GM21576 (cell line): ENCODE results near the gene PAPPA.

Source experiments
- ATAC-seq: cut with Tn5 transposase; IDR thresholded peaks from one replicate; pipeline ENCODE4 v1.9.1; 2021; ENCODE audit warnings: mild to moderate bottlenecking, moderate library complexity; ENCODE audit not compliant: unreplicated experiment

Gene PAPPA

GRCh38 chr9:116270546-116270945 is 117.0 kb downstream of the PAPPA start:
- no peak for ATAC-seq

- no peak for ATAC-seq
Measured at GRCh38 chr9:116271340-116271739, 117.7 kb downstream of the PAPPA start.

GRCh38 chr9:116271991-116272390 is 118.4 kb downstream of the PAPPA start:
- ATAC-seq, result no peak

GRCh38 chr9:116274293-116274692 is 120.7 kb downstream of the PAPPA start:
- no peak for ATAC-seq

- ATAC-seq, result no peak
Measured at GRCh38 chr9:116275418-116276195, 122.0 kb downstream of the PAPPA start.

GRCh38 chr9:116276196-116276493 is 122.6 kb downstream of the PAPPA start:
- no peak for ATAC-seq

GRCh38 chr9:116276651-116277121 is 123.1 kb downstream of the PAPPA start:
- no peak for ATAC-seq

GRCh38 chr9:116278326-116278725 is 124.7 kb downstream of the PAPPA start:
- ATAC-seq, result no peak

GRCh38 chr9:116279230-116279629 is 125.6 kb downstream of the PAPPA start:
- no peak for ATAC-seq

- ATAC-seq, result no peak
Measured at GRCh38 chr9:116280529-116280928, 126.9 kb downstream of the PAPPA start.

- no peak for ATAC-seq
Measured at GRCh38 chr9:116282597-116282996, 129.0 kb downstream of the PAPPA start.

GRCh38 chr9:116284518-116284917 is 130.9 kb downstream of the PAPPA start:
- ATAC-seq, result no peak

- ATAC-seq, result no peak
Measured at GRCh38 chr9:116285320-116285719, 131.7 kb downstream of the PAPPA start.

GRCh38 chr9:116286297-116286696 is 132.7 kb downstream of the PAPPA start:
- ATAC-seq, result no peak

- ATAC-seq, result no peak
Measured at GRCh38 chr9:116287721-116288120, 134.1 kb downstream of the PAPPA start.

GRCh38 chr9:116288658-116289057 is 135.1 kb downstream of the PAPPA start:
- ATAC-seq, result no peak

GRCh38 chr9:116297346-116297745 is 143.8 kb downstream of the PAPPA start:
- ATAC-seq, result no peak

- no peak for ATAC-seq
Measured at GRCh38 chr9:116298249-116298648, 144.7 kb downstream of the PAPPA start.

- no peak for ATAC-seq
Measured at GRCh38 chr9:116298878-116299391, 145.3 kb downstream of the PAPPA start.

- ATAC-seq, result no peak
Measured at GRCh38 chr9:116300360-116300870, 146.8 kb downstream of the PAPPA start.

- ATAC-seq, result no peak
Measured at GRCh38 chr9:116303270-116303669, 149.7 kb downstream of the PAPPA start.

GRCh38 chr9:116303886-116304538 is 150.4 kb downstream of the PAPPA start:
- ATAC-seq, result no peak
